Thymus (tissue), 11 donors: ENCODE data around the gene NOS1AP. TPM values are rescaled to one million over a fixed set of nuclear protein-coding genes. Genes with fewer than 3 reads are reported as not detected.

Source experiments
- DNase-seq, 9 donors: peaks; one replicate each; pipeline ENCODE4 v3.0.0-alpha.2; 2013; ENCODE audit warnings: low spot score in 9 of 9, low read depth in 6 of 9, missing footprints in 1 of 9
- H3K27ac ChIP-seq, 2 donors: one replicate each; pipeline ENCODE4 v1.5.1; 2013; ENCODE audit warnings: control low read depth in 1 of 2, low read depth in 1 of 2, low read length in 1 of 2, mild to moderate bottlenecking in 1 of 2, moderate library complexity in 1 of 2
- H3K27me3 ChIP-seq, 2 donors: one replicate each; pipeline ENCODE4 v1.5.1; 2013; ENCODE audit warnings: low read length in 1 of 2; ENCODE audit not compliant: control insufficient read depth in 2 of 2, insufficient read depth in 1 of 2
- H3K36me3 ChIP-seq, 2 donors: one replicate each; pipeline ENCODE4 v1.5.1; 2013; ENCODE audit warnings: low read length in 1 of 2, mild to moderate bottlenecking in 1 of 2, moderate library complexity in 1 of 2; ENCODE audit not compliant: control insufficient read depth in 2 of 2, insufficient read depth in 2 of 2
- H3K4me1 ChIP-seq, 2 donors: one replicate each; pipeline ENCODE4 v1.5.1; 2013; ENCODE audit warnings: low read length in 2 of 2; ENCODE audit not compliant: control insufficient read depth in 2 of 2, insufficient read depth in 2 of 2
- H3K4me3 ChIP-seq, 2 donors: one replicate each; pipeline ENCODE4 v1.5.1; 2013; ENCODE audit warnings: low read length in 2 of 2, control low read depth in 1 of 2, mild to moderate bottlenecking in 1 of 2
- H3K9me3 ChIP-seq, 2 donors: one replicate each; pipeline ENCODE4 v1.5.1; 2013; ENCODE audit warnings: low read length in 1 of 2, mild to moderate bottlenecking in 1 of 2; ENCODE audit not compliant: control insufficient read depth in 2 of 2, insufficient read depth in 1 of 2
- WGBS: extraction: QIAGEN DNeasy Blood & Tissue Kit; methylation state at CpG from one replicate; pipeline ENCODE4 v1.1.7; 2013; 5-methylcytosine and 5-hydroxymethylcytosine counted together
- polyA plus RNA-seq: library from polyadenylated mRNA; stranded (reverse); fragments of 200-250 nt; gene quantifications from one replicate; pipeline ENCODE4 v1.2.3, GENCODE V29; 2013
- total RNA-seq: library from RNA; stranded (reverse); fragments of 120-200 nt; gene quantifications from one replicate; pipeline ENCODE4 v1.2.4, GENCODE V29; 2013
- donor health status: healthy.

Gene NOS1AP
- total and polyA plus RNA-seq, 2 donors, result 0.05 to 0.30 TPM

DNA sequence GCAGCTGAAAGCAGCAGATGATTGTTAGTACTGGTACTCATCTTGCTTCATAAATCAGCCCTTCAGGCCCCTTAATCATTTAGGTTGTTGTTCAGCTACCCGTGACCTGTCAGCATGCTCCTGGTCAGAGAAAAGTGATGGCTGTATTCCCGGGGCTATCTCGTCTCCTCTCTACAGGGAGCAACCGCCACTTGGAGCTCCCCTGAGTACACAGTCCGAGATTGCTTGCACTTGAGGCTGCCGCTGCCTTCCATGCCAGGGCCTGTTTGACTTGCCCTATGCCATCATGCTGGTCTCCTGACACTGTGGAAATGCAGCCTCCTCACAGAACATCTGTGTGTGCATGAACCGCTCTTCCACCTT lies 209.6 kb downstream of the NOS1AP start:
- no peaks in the 10 kb centered on the region for H3K36me3 ChIP-seq
- no peaks in the 10 kb centered on the region for H3K9me3 ChIP-seq
- DNase-seq, result no peak
- no peaks in the 10 kb centered on the region for H3K4me1 ChIP-seq
- no peak overlapping the region for H3K4me3 ChIP-seq
- 85% methylated on average over 7 of the region's 7 CpGs for WGBS
- H3K27ac ChIP-seq, result no peak overlapping the region
- peaks cover 0 to 2% of the 10 kb centered on the region in 2 donors for H3K27me3 ChIP-seq

GRCh38 chr1:162281426-162281825 lies 211.9 kb downstream of the NOS1AP start:
- Histone ChIP-seq H3K9me3 (no peaks in the 10 kb centered on the region), H3K36me3 (no peaks in the 10 kb centered on the region), H3K27ac (no peak overlapping the region), H3K4me3 (no peak overlapping the region), H3K4me1 (no peaks in the 10 kb centered on the region), H3K27me3 (peaks cover 0 to 2% of the 10 kb centered on the region in 2 donors)
- WGBS, result 96% methylated on average over 3 of the region's 3 CpGs
- DNase-seq, result no peak

DNA sequence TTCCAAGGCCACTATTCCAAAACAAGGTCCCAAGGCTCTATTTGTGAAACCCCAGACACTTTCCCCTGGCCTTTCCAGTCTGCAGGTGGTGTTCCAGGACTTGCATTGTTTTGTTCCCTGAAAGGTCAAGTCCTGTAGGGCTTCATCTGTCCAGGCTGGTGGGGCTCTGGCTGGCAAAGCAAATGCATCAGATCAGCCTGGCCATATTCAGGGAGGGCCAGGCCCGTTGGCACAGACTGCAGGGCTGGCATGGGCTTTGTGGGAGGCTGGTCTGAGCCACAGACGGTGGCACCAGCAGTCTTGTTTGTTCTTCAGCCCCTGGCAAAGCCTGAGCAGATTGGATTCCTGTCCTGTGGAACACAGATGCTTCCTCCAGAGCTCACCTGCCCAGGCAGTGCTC lies 214.2 kb downstream of the NOS1AP start:
- no peak for DNase-seq
- H3K36me3 ChIP-seq, result no peaks in the 10 kb centered on the region
- H3K4me3 ChIP-seq, result no peak overlapping the region
- no peaks in the 10 kb centered on the region for H3K4me1 ChIP-seq
- no peak overlapping the region for H3K27ac ChIP-seq
- no peaks in the 10 kb centered on the region for H3K9me3 ChIP-seq
- H3K27me3 ChIP-seq, result peaks cover 0 to 2% of the 10 kb centered on the region in 2 donors
- 88% methylated on average over 2 of the region's 2 CpGs for WGBS

GRCh38 chr1:162284206-162284955 lies 214.9 kb downstream of the NOS1AP start:
- WGBS, result 91% methylated on average over 3 of the region's 3 CpGs
- Histone ChIP-seq H3K4me3 (no peak overlapping the region), H3K9me3 (no peaks in the 10 kb centered on the region), H3K27me3 (peaks cover 0 to 2% of the 10 kb centered on the region in 2 donors), H3K4me1 (no peaks in the 10 kb centered on the region), H3K27ac (no peak overlapping the region), H3K36me3 (no peaks in the 10 kb centered on the region)
- peak in 1 of 9 donors; percentile 6 for DNase-seq

GRCh38 chr1:162285149-162285561 lies 215.7 kb downstream of the NOS1AP start:
- no peak overlapping the region for H3K27ac ChIP-seq
- H3K9me3 ChIP-seq, result no peaks in the 10 kb centered on the region
- H3K27me3 ChIP-seq, result peaks cover 0 to 2% of the 10 kb centered on the region in 2 donors
- WGBS, result 60% methylated on average over 5 of the region's 5 CpGs
- no peaks in the 10 kb centered on the region for H3K36me3 ChIP-seq
- H3K4me1 ChIP-seq, result no peaks in the 10 kb centered on the region
- no peak overlapping the region for H3K4me3 ChIP-seq
- DNase-seq, result peak in 3 of 9 donors; percentile 3 to 16 (median 8)

GRCh38 chr1:162291000-162291399 lies 221.5 kb downstream of the NOS1AP start:
- Histone ChIP-seq H3K4me3 (no peak overlapping the region), H3K27me3 (no peaks in the 10 kb centered on the region), H3K9me3 (no peaks in the 10 kb centered on the region), H3K36me3 (no peaks in the 10 kb centered on the region), H3K27ac (no peak overlapping the region), H3K4me1 (no peaks in the 10 kb centered on the region)
- WGBS, result 84% methylated on average over 1 of the region's 1 CpG
- no peak for DNase-seq

DNA sequence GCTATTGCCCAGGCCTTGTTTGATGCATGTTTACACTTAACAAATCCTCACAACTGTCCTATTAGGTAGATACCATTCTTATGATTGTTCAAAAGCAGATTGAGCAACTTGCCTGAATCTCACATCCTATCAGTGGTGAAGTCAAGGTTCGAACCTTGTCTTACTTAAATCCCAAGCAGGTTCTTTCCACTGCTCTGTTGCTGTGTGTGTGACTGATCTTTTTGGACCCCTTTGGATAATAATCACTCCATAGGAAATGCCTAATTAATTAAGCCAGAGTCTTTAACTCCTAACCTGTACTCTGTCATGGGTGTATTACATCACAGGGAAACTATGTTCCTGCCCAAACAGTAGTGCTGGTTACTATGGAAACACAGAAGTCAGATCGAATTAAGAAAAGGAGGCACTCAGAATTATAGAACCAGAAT lies 222.9 kb downstream of the NOS1AP start:
- WGBS, result 90% methylated on average over 2 of the region's 2 CpGs
- no peaks in the 10 kb centered on the region for H3K27me3 ChIP-seq
- no peak overlapping the region for H3K4me3 ChIP-seq
- no peak overlapping the region for H3K27ac ChIP-seq
- H3K9me3 ChIP-seq, result no peaks in the 10 kb centered on the region
- no peak for DNase-seq
- no peaks in the 10 kb centered on the region for H3K4me1 ChIP-seq
- H3K36me3 ChIP-seq, result no peaks in the 10 kb centered on the region

GRCh38 chr1:162293073-162293692 lies 223.7 kb downstream of the NOS1AP start:
- Histone ChIP-seq H3K27ac (no peak overlapping the region), H3K9me3 (no peaks in the 10 kb centered on the region), H3K27me3 (no peaks in the 10 kb centered on the region), H3K36me3 (no peaks in the 10 kb centered on the region), H3K4me3 (no peak overlapping the region), H3K4me1 (no peaks in the 10 kb centered on the region)
- DNase-seq, result no peak
- 88% methylated on average over 5 of the region's 5 CpGs for WGBS

DNA sequence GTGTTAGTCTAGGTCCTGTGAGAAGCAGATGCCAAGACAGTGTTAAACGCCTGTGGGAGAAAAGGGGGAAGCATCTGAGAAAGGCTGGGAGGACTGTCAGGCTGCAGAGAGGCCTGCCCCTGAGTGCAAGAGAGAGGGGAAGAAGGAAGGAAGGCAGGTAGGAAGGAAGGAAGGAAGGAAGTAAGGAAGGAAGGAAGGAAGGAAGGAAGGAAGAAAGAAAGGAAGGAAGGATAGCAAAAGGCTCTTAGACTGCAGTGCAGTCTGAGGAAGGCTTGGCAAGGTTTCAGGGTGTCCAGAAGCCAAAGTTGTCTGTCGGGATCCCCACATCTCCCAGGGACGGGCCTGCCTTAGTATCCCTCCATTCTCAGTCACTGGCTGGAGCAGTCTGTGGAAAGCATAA lies 224.5 kb downstream of the NOS1AP start:
- WGBS, result 95% methylated on average over 3 of the region's 3 CpGs
- Histone ChIP-seq H3K36me3 (no peaks in the 10 kb centered on the region), H3K27me3 (no peaks in the 10 kb centered on the region), H3K4me3 (no peak overlapping the region), H3K27ac (no peak overlapping the region), H3K9me3 (no peaks in the 10 kb centered on the region), H3K4me1 (no peaks in the 10 kb centered on the region)
- no peak for DNase-seq
